Mononuclear cell (primary cell): ENCODE measurements around the gene ZNF564. TPM values are rescaled to one million over a fixed set of nuclear protein-coding genes. Genes with fewer than 3 reads are reported as not detected.
"Not testable (repeated sequence)": the region's sequence is repeated elsewhere in the genome, so short reads cannot be mapped to it uniquely, and the experiment has no call there.

Source experiments
- H3K27me3 ChIP-seq: 2 replicates; pipeline ENCODE4 v1.6.0; 2011; ENCODE audit warnings: low read length, control low read depth; ENCODE audit not compliant: insufficient read depth
- H3K4me1 ChIP-seq: 2 replicates; pipeline ENCODE4 v1.5.1; 2011; ENCODE audit warnings: mild to moderate bottlenecking, low read length, control low read depth; ENCODE audit not compliant: insufficient read depth
- H3K4me3 ChIP-seq: 2 replicates; pipeline ENCODE4 v1.5.1; 2011; ENCODE audit warnings: mild to moderate bottlenecking, low read length, moderate library complexity
- H3K9me3 ChIP-seq: 2 replicates; pipeline ENCODE4 v1.5.1; 2011; ENCODE audit warnings: low read depth, mild to moderate bottlenecking, control low read depth, low read length
- total RNA-seq: library from RNA; depleted of rRNA; stranded (reverse); fragments of >200 nt; gene quantifications from one replicate; pipeline ENCODE4 v1.2.3, GENCODE V29; 2012

Gene ZNF564
- total RNA-seq, 1 donor, result 17.6 TPM

GRCh38 chr19:12544401-12544876 lies 6.8 kb downstream of the ZNF564 start:
- H3K4me1 ChIP-seq, result peaks cover 13% of the 10 kb centered on the region
- H3K27me3 ChIP-seq, result no peaks in the 10 kb centered on the region
- no peaks in the 10 kb centered on the region for H3K9me3 ChIP-seq

GRCh38 chr19:12543855-12544254 lies 7.4 kb downstream of the ZNF564 start:
- H3K4me1 ChIP-seq, result peaks cover 9% of the 10 kb centered on the region
- H3K27me3 ChIP-seq, result no peaks in the 10 kb centered on the region
- no peaks in the 10 kb centered on the region for H3K9me3 ChIP-seq
- H3K4me3 ChIP-seq, result no peak overlapping the region

More at GRCh38 chr19:12544401-12544876, 6.8 kb downstream of the ZNF564 start:
- H3K4me3 ChIP-seq, result no peak overlapping the region

GRCh38 chr19:12527034-12527836 lies 24.0 kb downstream of the ZNF564 start:
- peaks cover 92% of the 10 kb centered on the region for H3K9me3 ChIP-seq

GRCh38 chr19:12526542-12526941 lies 24.7 kb downstream of the ZNF564 start:
- H3K4me3 ChIP-seq, result no peak overlapping the region
- H3K4me1 ChIP-seq, result no peaks in the 10 kb centered on the region
- peaks cover 95% of the 10 kb centered on the region for H3K9me3 ChIP-seq
- no peaks in the 10 kb centered on the region for H3K27me3 ChIP-seq

More at GRCh38 chr19:12527034-12527836, 24.0 kb downstream of the ZNF564 start:
- no peak overlapping the region for H3K4me3 ChIP-seq
- H3K27me3 ChIP-seq, result no peaks in the 10 kb centered on the region
- H3K4me1 ChIP-seq, result no peaks in the 10 kb centered on the region

- peaks cover 71% of the 10 kb centered on the region for H3K9me3 ChIP-seq
- no peaks in the 10 kb centered on the region for H3K4me1 ChIP-seq
- no peak overlapping the region for H3K4me3 ChIP-seq
- H3K27me3 ChIP-seq, result no peaks in the 10 kb centered on the region
These were observed 29.3 kb downstream of the ZNF564 start for GRCh38 chr19:12521996-12522395.

- Histone ChIP-seq H3K27me3 (no peaks in the 10 kb centered on the region), H3K9me3 (peaks cover 13% of the 10 kb centered on the region), H3K4me1 (no peaks in the 10 kb centered on the region), H3K4me3 (no peak overlapping the region)
These were observed 37.7 kb downstream of the ZNF564 start for GRCh38 chr19:12513531-12514061.

GRCh38 chr19:12497032-12497431 lies 54.2 kb downstream of the ZNF564 start:
- no peak overlapping the region for H3K4me3 ChIP-seq
- no peaks in the 10 kb centered on the region for H3K9me3 ChIP-seq
- peaks cover 11% of the 10 kb centered on the region for H3K4me1 ChIP-seq
- H3K27me3 ChIP-seq, result no peaks in the 10 kb centered on the region

- Histone ChIP-seq H3K4me3 (no peak overlapping the region), H3K27me3 (no peaks in the 10 kb centered on the region), H3K9me3 (no peaks in the 10 kb centered on the region), H3K4me1 (peaks cover 11% of the 10 kb centered on the region)
These were observed 54.8 kb downstream of the ZNF564 start for GRCh38 chr19:12496480-12496879.

GRCh38 chr19:12495002-12495802 lies 56.1 kb downstream of the ZNF564 start:
- no peaks in the 10 kb centered on the region for H3K9me3 ChIP-seq
- H3K27me3 ChIP-seq, result no peaks in the 10 kb centered on the region
- H3K4me1 ChIP-seq, result peaks cover 11% of the 10 kb centered on the region
- H3K4me3 ChIP-seq, result peak overlapping the region; percentile 25

GRCh38 chr19:12494260-12494860 lies 56.9 kb downstream of the ZNF564 start:
- Histone ChIP-seq H3K4me3 (no peak overlapping the region), H3K4me1 (peaks cover 11% of the 10 kb centered on the region), H3K27me3 (no peaks in the 10 kb centered on the region), H3K9me3 (no peaks in the 10 kb centered on the region)

GRCh38 chr19:12486265-12486783 lies 65.0 kb downstream of the ZNF564 start:
- not testable (repeated sequence) for H3K9me3 ChIP-seq, H3K27me3 ChIP-seq, H3K4me3 ChIP-seq
- peaks cover 32% of the 10 kb centered on the region for H3K4me1 ChIP-seq

- peaks cover 32% of the 10 kb centered on the region for H3K4me1 ChIP-seq
- no peaks in the 10 kb centered on the region for H3K27me3 ChIP-seq
- H3K9me3 ChIP-seq, result no peaks in the 10 kb centered on the region
- no peak overlapping the region for H3K4me3 ChIP-seq
These were observed 65.7 kb downstream of the ZNF564 start for GRCh38 chr19:12485571-12485970.

GRCh38 chr19:12485052-12485416 lies 66.2 kb downstream of the ZNF564 start:
- Histone ChIP-seq H3K27me3 (no peaks in the 10 kb centered on the region), H3K4me3 (peak overlapping the region; percentile 85)

GRCh38 chr19:12484371-12485051 lies 66.8 kb downstream of the ZNF564 start, which contains the start of gene ZNF709:
Gene ZNF709, minus strand, starts transcription at chr19:12484816. Its CDS starts 159 bp downstream, at chr19:12484657.
- no peaks in the 10 kb centered on the region for H3K27me3 ChIP-seq
- peak within 1 kb of the TSS; percentile 85 for H3K4me3 ChIP-seq

More at GRCh38 chr19:12485052-12485416, 66.2 kb downstream of the ZNF564 start:
- H3K9me3 ChIP-seq, result no peaks in the 10 kb centered on the region
- H3K4me1 ChIP-seq, result peaks cover 32% of the 10 kb centered on the region

More at GRCh38 chr19:12484371-12485051, 66.8 kb downstream of the ZNF564 start, which contains the start of gene ZNF709:
- Histone ChIP-seq H3K9me3 (no peaks in the 10 kb centered on the region), H3K4me1 (peaks cover 32% of the 10 kb centered on the region)
